NB4 (cell line): ENCODE data around the gene PIGA.
"Not testable (repeated sequence)": the region's sequence is repeated elsewhere in the genome, so short reads cannot be mapped to it uniquely, and the experiment has no call there.

Experiments
- DNase-seq: peaks from one replicate; pipeline ENCODE4 v3.0.0; 2010; ENCODE audit warnings: low read depth
- H3K4me3 ChIP-seq: one replicate; pipeline ENCODE4 v1.5.1; 2011; ENCODE audit warnings: mild to moderate bottlenecking, low read depth, low read length, moderate library complexity
- MYC ChIP-seq: IDR thresholded peaks from 2 replicates; pipeline ENCODE4 v1.6.1; 2011; ENCODE audit warnings: low read depth, low read length
- POLR2A ChIP-seq: IDR thresholded peaks from 2 replicates; pipeline ENCODE4 v1.6.1; 2011; ENCODE audit warnings: mild to moderate bottlenecking; ENCODE audit not compliant: insufficient read length; ENCODE audit errors: extremely low read depth
- TF ChIP-seq, protein P1 (sequence below): IDR thresholded peaks from one replicate; pipeline ENCODE4 v1.5.1; 2012; ENCODE audit warnings: low read depth, low read length
- TF ChIP-seq, protein P2 (sequence below): IDR thresholded peaks from 2 replicates; pipeline ENCODE4 v1.6.1; 2011; ENCODE audit warnings: low read depth, low read length

The PIGA gene

DNA sequence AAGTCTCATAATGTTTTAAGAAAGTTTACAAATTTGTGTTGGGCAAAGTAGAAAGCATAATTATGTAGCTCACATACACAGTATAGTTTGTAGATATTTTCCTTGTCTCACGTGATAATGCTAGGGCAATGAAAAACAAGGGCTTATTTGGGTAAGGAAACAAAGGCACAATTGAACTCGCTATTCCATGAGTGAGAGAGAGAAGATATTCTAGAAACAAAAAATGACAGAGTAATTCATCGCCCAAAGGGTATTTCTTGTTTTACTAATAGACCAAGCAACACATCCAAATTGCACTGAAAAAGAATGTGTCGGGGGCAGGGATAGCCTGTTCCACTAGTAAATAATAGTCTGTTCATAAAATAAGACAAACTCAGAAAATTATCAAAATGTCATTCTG is 16.2 kb downstream of the PIGA start:
- TF ChIP-seq POLR2A (no peak), MYC (no peak)
- TF ChIP-seq, protein P1, sequence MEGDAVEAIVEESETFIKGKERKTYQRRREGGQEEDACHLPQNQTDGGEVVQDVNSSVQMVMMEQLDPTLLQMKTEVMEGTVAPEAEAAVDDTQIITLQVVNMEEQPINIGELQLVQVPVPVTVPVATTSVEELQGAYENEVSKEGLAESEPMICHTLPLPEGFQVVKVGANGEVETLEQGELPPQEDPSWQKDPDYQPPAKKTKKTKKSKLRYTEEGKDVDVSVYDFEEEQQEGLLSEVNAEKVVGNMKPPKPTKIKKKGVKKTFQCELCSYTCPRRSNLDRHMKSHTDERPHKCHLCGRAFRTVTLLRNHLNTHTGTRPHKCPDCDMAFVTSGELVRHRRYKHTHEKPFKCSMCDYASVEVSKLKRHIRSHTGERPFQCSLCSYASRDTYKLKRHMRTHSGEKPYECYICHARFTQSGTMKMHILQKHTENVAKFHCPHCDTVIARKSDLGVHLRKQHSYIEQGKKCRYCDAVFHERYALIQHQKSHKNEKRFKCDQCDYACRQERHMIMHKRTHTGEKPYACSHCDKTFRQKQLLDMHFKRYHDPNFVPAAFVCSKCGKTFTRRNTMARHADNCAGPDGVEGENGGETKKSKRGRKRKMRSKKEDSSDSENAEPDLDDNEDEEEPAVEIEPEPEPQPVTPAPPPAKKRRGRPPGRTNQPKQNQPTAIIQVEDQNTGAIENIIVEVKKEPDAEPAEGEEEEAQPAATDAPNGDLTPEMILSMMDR = no peak
- TF ChIP-seq, protein P2, sequence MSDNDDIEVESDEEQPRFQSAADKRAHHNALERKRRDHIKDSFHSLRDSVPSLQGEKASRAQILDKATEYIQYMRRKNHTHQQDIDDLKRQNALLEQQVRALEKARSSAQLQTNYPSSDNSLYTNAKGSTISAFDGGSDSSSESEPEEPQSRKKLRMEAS = no peak

DNA sequence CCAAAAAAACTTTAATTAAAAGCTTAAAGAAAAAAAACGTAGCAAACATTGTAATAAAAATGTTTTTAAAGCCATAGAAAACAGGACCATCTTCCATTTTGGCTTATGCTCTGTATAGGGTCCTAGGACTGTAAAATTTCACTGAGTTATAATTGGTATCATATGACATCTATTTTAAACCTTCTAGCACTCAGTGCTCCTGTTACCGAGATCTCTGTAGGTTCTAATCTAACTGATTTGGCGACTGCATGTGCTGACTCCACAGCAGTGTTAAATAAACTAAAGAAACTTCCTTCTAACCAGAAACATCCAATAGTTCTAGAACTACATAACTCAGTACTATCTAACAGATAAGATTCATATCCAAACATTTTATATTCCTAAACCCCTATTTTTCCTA is 19.8 kb downstream of the PIGA start, which contains the start of gene ASB11:
Gene ASB11, minus strand, starts transcription at position 132 of the 400 bp plus-strand sequence. Its CDS starts 35 bp downstream, at position 97.
- no peak within 1 kb of the TSS for H3K4me3 ChIP-seq
- no peak for TF ChIP-seq POLR2A
- no peak for TF ChIP-seq MYC
- TF ChIP-seq, protein P2 = no peak
- TF ChIP-seq, protein P1 = no peak
- DNase-seq = no peak

More for the DNA sequence above, 16.2 kb downstream of the PIGA start:
- no peak overlapping the region for H3K4me3 ChIP-seq
- DNase-seq = no peak

DNA sequence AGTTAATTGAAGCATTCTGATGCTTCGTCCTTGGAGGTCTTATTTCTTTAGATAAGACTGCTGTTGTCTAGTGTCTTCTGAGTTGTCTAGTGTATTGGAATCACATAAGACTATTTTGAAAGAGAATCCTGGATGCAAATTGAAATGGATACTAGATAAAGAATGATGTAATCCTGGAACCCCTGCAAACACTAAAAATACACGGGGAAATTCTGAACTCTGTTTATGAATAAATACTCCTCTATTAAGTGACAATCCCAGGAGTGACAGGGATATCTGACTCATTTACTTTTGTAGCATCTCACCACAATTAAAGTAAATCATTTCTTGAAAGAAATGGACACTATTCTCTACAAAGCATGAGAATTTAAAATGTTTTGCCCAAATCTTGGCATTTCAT is 20.9 kb downstream of the PIGA start:
- no peak for TF ChIP-seq MYC
- H3K4me3 ChIP-seq = no peak overlapping the region
- no peak for DNase-seq

DNA sequence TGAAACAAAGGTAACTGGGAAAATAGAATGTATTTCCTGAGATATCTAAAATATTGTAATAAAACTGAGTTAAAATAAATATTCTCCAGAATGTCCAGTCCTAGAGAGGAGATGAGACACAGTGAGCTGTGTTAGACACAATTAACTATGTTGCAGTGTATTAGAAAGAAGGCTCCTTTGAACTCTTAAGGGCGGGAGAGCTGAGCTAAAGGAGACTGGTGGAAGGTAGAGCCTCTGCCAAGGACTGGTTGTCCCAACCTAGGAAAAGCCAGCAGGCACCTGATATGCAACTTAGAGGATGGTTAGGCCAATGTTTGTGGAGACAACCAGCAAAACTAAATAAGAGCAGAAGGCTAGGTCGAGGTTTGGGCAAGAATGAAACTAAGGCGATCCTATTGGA is 24.2 kb downstream of the PIGA start:
- TF ChIP-seq, protein P1 = no peak
- TF ChIP-seq MYC = no peak
- no peak for TF ChIP-seq POLR2A
- TF ChIP-seq, protein P2 = no peak
- no peak overlapping the region for H3K4me3 ChIP-seq
- no peak for DNase-seq

DNA sequence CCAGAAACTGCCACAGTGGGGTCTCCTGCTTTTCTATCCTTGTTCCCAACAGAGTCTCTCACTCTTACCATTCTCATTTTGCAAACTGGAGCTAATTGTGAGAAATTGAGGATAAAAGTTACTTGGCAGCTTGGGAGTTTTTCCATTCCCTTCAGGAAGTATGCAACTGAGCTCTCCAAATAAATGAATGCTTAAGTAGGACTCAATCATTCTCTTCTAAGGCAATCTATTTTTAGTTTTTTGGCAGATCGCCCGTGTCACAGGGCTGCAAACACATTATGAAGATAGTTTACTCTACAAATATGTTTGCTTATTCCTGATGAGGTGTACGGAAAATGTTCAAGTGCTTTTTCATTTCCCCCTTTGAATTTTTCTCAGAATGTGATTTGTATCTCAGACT is 25.2 kb downstream of the PIGA start:
- H3K4me3 ChIP-seq = no peak overlapping the region
- TF ChIP-seq, protein P2 = no peak
- TF ChIP-seq POLR2A = no peak
- TF ChIP-seq MYC = no peak
- TF ChIP-seq, protein P1 = no peak
- DNase-seq = no peak

DNA sequence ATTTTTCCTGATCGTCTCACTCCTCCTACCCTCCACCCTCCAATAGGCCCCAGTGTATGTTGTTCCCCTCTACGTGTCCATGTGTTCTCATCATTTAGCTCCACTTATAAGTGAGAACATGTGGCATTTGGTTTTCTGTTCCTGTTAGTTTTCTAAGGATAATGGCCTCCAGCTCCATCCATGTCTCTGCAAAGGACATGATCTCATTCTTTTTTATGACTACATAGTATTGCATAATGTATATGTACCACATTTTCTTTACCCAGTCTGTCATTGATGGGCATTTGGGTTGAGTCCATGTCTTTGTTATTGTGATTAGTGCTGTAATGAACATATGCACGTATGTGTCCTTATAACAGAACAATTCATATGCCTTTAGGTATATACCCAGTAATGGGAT is 29.4 kb downstream of the PIGA start:
- DNase-seq, H3K4me3 ChIP-seq: not testable (repeated sequence)

DNA sequence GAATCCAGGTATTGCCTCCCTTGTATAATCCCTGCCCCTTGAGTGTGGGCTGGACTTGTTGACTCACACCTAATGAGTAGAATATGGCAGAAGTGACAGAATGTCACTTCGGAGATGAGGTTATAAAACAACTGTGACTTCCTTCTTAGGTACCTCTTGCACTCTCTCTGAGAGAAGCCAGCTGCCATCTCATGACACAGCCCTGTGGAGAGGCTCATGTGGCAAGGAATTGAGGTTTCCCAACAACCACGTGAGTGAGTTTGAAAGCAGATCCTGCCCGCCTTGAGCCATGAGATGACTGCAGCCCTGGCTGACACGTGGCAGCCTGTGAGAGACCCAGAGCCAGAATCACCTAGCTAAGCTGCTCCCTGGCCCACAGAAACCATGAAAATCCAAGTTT is 33.4 kb downstream of the PIGA start:
- H3K4me3 ChIP-seq = no peak overlapping the region
- DNase-seq = peak; percentile 54
- TF ChIP-seq, protein P2 = peak; percentile 91
- TF ChIP-seq, protein P1 = no peak
- TF ChIP-seq MYC (peak; percentile 67), POLR2A (no peak)
